HepG2 (cell line): ENCODE results near the gene TBC1D1.

ENCODE experiments used
- JUN ChIP-seq: sonication (generic); formaldehyde crosslinking; IDR thresholded peaks from 2 replicates; pipeline ENCODE4 v1.4.0; 2020; ENCODE audit warnings: mild to moderate bottlenecking, missing genetic modification reagents
- TGIF2 ChIP-seq: IDR thresholded peaks from 2 replicates; pipeline ENCODE4 v1.6.1; 2016; ENCODE audit warnings: control low read depth, missing compliant biosample characterization

GRCh38 chr4:38034986-38035882 lies 144.3 kb downstream of the TBC1D1 start:
- TF ChIP-seq TGIF2 (CRISPR knock-in tag) (no peak), JUN (no peak)
